ENCODE measurements around the gene HTR6. TPM values are rescaled to one million over a fixed set of nuclear protein-coding genes. Genes with fewer than 3 reads are reported as not detected.

Gene HTR6
- total and polyA plus RNA-seq, 2 donors (not counting 1 experiment from before 2014, with no cell fraction given): under 0.01 to 0.02 TPM

DNA sequence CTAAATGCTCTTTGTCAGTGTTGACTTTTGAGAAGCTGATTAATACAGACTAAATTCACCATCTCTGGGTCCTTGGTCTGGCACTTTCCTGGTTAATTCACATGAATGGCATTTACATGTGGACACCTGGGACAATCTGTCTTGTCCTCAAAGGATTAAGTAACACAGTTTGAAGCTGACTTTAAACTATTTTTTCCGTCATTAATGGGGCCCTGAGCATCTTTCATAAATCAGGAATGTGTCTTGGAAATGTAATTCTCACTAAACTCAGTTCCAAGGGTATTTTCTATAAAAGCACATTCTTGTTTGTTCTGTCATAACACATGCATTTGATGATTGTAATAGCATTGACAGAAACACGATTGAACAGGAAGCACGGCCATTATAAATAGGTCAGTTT is 47.3 kb upstream of the HTR6 start:
- H4K20me1 ChIP-seq (ENCODE audit: control insufficient read depth, extremely low read depth, insufficient read depth, low read length): no peaks in the 10 kb centered on the region
- no peaks in the 10 kb centered on the region for H3K9me3 ChIP-seq (ENCODE audit: control insufficient read depth, insufficient read depth, low read depth, low read length)

DNA sequence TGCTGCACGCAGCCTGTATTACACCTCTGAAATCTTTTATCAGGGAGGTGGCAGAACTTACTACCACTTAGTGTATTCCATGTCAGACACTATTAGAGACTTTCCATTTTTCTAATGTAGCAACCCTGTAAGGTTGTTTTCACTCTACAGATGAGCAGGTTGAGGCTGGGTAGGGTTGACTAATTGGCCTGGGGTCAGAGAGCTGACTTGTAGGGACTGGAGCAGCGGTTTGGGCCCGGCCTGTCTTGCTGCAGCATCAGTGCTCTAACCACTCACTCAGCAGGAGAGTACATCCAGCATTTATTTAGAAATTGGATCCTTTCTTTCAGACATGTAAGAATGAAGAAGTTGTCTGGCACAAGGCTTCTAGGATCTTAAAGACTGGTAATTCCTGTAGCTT is 46.2 kb upstream of the HTR6 start:
- Histone ChIP-seq H3K4me1 (ENCODE audit: control insufficient read depth, extremely low read depth, insufficient read depth, low read length) (peaks cover 10% of the 10 kb centered on the region), H4K20me1 (ENCODE audit: control insufficient read depth, extremely low read depth, insufficient read depth, low read length) (no peaks in the 10 kb centered on the region), H3K9me3 (ENCODE audit: control insufficient read depth, insufficient read depth, low read depth, low read length) (no peaks in the 10 kb centered on the region), H2AFZ (ENCODE audit: low read length) (no peak overlapping the region), H3K79me2 (ENCODE audit: control insufficient read depth, insufficient read depth, low read length) (peaks cover 17% of the 10 kb centered on the region), H3K4me3 (replicated peaks in 1 of 4; ENCODE audit: control extremely low read depth in 1 of 4, insufficient read depth in 1 of 4, low read depth in 3 of 4, low read length in 4 of 4) (no peak overlapping the region), H3K36me3 (ENCODE audit: control insufficient read depth, insufficient read depth, low read length) (peaks cover 3% of the 10 kb centered on the region), H3K9ac (ENCODE audit: insufficient read depth, low read length) (no peak overlapping the region), H3K27me3 (ENCODE audit: control insufficient read depth, insufficient read depth, low read length) (no peaks in the 10 kb centered on the region), H3K4me2 (ENCODE audit: extremely low read depth, insufficient read depth, low read length) (no peak overlapping the region), H3K27ac (ENCODE audit: insufficient read depth, low read length) (no peak overlapping the region)
- no peak for DNase-seq (ENCODE audit: low read depth in 2 of 2)
- no peak for TF ChIP-seq CTCF (conservative IDR thresholded peaks at IDR 0.05 in 1 of 2, IDR thresholded peaks at IDR 0.05 in 1 of 2; ENCODE audit: low read depth in 1 of 2, low read length in 2 of 2)
- TF ChIP-seq EZH2 (IDR thresholded peaks at IDR 0.05; ENCODE audit: low read length, missing control alignments): no peak

More for the DNA sequence above, 47.3 kb upstream of the HTR6 start:
- peaks cover 3% of the 10 kb centered on the region for H3K36me3 ChIP-seq (ENCODE audit: control insufficient read depth, insufficient read depth, low read length)
- DNase-seq (ENCODE audit: low read depth in 2 of 2): no peak
- H3K27ac ChIP-seq (ENCODE audit: insufficient read depth, low read length): no peak overlapping the region
- H2AFZ ChIP-seq (ENCODE audit: low read length): no peak overlapping the region
- H3K4me3 ChIP-seq (replicated peaks in 1 of 4; ENCODE audit: control extremely low read depth in 1 of 4, insufficient read depth in 1 of 4, low read depth in 3 of 4, low read length in 4 of 4): no peak overlapping the region
- no peak overlapping the region for H3K4me2 ChIP-seq (ENCODE audit: extremely low read depth, insufficient read depth, low read length)
- no peaks in the 10 kb centered on the region for H3K27me3 ChIP-seq (ENCODE audit: control insufficient read depth, insufficient read depth, low read length)
- TF ChIP-seq EZH2 (IDR thresholded peaks at IDR 0.05; ENCODE audit: low read length, missing control alignments) (no peak), CTCF (conservative IDR thresholded peaks at IDR 0.05 in 1 of 2, IDR thresholded peaks at IDR 0.05 in 1 of 2; ENCODE audit: low read depth in 1 of 2, low read length in 2 of 2) (no peak)
- H3K4me1 ChIP-seq (ENCODE audit: control insufficient read depth, extremely low read depth, insufficient read depth, low read length): peaks cover 10% of the 10 kb centered on the region
- peaks cover 24% of the 10 kb centered on the region for H3K79me2 ChIP-seq (ENCODE audit: control insufficient read depth, insufficient read depth, low read length)
- no peak overlapping the region for H3K9ac ChIP-seq (ENCODE audit: insufficient read depth, low read length)

GRCh38 chr1:19619697-19620384 is 44.8 kb upstream of the HTR6 start:
- no peak overlapping the region for H3K9ac ChIP-seq (ENCODE audit: insufficient read depth, low read length)
- H3K4me2 ChIP-seq (ENCODE audit: extremely low read depth, insufficient read depth, low read length): no peak overlapping the region
- TF ChIP-seq EZH2 (IDR thresholded peaks at IDR 0.05; ENCODE audit: low read length, missing control alignments) (no peak), CTCF (conservative IDR thresholded peaks at IDR 0.05 in 1 of 2, IDR thresholded peaks at IDR 0.05 in 1 of 2; ENCODE audit: low read depth in 1 of 2, low read length in 2 of 2) (no peak)
- H3K36me3 ChIP-seq (ENCODE audit: control insufficient read depth, insufficient read depth, low read length): peaks cover 1% of the 10 kb centered on the region
- peak in 1 of 2 donors; percentile 20 for DNase-seq (ENCODE audit: low read depth in 2 of 2)
- peaks cover 10% of the 10 kb centered on the region for H3K4me1 ChIP-seq (ENCODE audit: control insufficient read depth, extremely low read depth, insufficient read depth, low read length)
- H2AFZ ChIP-seq (ENCODE audit: low read length): no peak overlapping the region
- H3K9me3 ChIP-seq (ENCODE audit: control insufficient read depth, insufficient read depth, low read depth, low read length): no peaks in the 10 kb centered on the region
- no peak overlapping the region for H3K27ac ChIP-seq (ENCODE audit: insufficient read depth, low read length)
- no peaks in the 10 kb centered on the region for H4K20me1 ChIP-seq (ENCODE audit: control insufficient read depth, extremely low read depth, insufficient read depth, low read length)
- H3K79me2 ChIP-seq (ENCODE audit: control insufficient read depth, insufficient read depth, low read length): peaks cover 16% of the 10 kb centered on the region
- H3K4me3 ChIP-seq (replicated peaks in 1 of 4; ENCODE audit: control extremely low read depth in 1 of 4, insufficient read depth in 1 of 4, low read depth in 3 of 4, low read length in 4 of 4): no peak overlapping the region
- H3K27me3 ChIP-seq (ENCODE audit: control insufficient read depth, insufficient read depth, low read length): no peaks in the 10 kb centered on the region

Data from fibroblast of lung (primary cell).